ENCODE measurements around the gene RFFL.

Gene RFFL

DNA sequence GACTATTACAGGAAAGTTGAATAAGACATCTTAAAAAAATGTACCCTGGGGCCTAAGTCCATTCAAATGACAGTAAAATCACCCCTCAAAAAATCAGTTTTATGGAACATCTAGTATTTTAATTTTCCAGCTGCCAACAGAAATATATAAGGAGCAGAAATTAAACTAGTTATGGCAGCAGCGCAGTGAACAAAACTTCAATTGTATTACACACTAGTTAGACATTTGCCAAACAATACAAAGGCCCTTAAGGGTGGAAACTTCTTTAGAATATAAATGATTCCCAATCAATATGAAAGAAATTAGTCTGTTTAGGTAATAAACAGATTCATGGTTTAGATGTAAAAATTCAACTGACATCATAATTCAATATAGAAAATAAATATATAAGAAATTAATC lies 18.1 kb upstream of the RFFL start:
- no peak overlapping the region for H3K4me3 ChIP-seq (ENCODE audit: low read depth, low read length)
- TF ChIP-seq, protein P1, sequence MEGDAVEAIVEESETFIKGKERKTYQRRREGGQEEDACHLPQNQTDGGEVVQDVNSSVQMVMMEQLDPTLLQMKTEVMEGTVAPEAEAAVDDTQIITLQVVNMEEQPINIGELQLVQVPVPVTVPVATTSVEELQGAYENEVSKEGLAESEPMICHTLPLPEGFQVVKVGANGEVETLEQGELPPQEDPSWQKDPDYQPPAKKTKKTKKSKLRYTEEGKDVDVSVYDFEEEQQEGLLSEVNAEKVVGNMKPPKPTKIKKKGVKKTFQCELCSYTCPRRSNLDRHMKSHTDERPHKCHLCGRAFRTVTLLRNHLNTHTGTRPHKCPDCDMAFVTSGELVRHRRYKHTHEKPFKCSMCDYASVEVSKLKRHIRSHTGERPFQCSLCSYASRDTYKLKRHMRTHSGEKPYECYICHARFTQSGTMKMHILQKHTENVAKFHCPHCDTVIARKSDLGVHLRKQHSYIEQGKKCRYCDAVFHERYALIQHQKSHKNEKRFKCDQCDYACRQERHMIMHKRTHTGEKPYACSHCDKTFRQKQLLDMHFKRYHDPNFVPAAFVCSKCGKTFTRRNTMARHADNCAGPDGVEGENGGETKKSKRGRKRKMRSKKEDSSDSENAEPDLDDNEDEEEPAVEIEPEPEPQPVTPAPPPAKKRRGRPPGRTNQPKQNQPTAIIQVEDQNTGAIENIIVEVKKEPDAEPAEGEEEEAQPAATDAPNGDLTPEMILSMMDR (IDR thresholded peaks at IDR 0.05; ENCODE audit: low read depth, low read length): no peak
- no peak for DNase-seq (ENCODE audit: low read depth, low spot score)
- in situ Hi-C loops (cut with HindIII; ENCODE audit: low sequenced_read_pairs): no loop called here

DNA sequence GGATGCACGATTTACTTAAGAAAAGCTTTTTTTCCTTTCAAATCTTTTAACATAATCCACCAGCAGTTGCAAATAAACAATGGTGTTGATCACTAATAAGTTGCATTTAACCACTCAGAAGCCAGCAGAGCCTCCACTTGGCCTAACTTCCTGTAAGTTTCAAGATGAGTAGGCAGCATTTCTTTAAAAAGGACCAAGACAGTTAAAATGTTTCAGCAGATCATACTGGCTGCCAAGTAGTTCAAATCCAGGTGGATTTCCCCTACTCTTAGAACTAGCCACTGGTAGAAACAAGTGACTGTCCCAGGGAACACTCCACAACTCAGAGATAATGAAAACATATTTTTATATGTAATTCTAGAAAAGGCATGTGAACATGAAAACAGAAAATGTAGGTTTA lies 17.0 kb upstream of the RFFL start:
- H3K4me3 ChIP-seq (ENCODE audit: low read depth, low read length): no peak overlapping the region
- TF ChIP-seq, protein P1 (IDR thresholded peaks at IDR 0.05; ENCODE audit: low read depth, low read length): no peak
- in situ Hi-C loops (cut with HindIII; ENCODE audit: low sequenced_read_pairs): no loop called here
- DNase-seq (ENCODE audit: low read depth, low spot score): no peak

DNA sequence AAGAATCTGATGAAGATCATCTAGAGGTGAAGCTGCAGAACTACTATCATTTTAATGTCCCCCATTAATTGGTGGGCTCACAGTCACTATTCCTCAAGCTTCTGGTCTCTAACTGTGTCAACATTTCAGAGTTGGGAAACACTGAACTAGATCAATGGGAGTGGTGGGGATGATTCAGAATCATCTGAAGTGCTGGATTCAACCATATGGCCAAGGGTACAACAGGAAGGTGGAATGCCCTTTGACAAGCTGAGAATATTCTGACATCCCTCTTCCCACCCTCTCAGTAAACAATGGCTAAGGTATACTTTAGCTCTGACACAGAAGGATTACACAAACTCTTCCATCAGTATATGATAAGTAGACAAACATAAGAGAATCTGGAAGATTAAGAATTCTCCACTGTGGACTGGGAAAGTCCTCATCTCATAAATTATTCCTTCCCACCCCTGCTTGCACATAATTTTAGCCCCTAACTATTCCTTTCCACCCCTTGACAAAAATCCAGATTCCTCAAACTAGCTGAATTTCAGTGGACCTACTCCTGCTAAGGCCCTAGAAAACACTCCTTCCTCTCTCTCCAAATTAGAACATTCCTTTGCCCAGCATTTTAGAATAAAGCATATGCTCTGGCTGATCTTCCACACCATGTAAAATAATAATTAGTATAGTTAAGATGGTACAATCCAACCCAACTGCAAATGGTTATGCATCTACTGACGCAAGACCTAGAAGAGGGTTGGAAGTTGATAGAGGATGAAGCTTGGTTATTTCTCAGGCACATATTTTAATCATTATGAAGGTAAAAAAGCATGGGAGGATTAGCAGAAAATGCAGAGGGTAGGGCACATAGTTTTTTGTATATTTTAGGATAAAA lies 16.3 kb upstream of the RFFL start:
- in situ Hi-C loops (cut with HindIII; ENCODE audit: low sequenced_read_pairs): no loop called here
- no peak for DNase-seq (ENCODE audit: low read depth, low spot score)
- TF ChIP-seq, protein P1 (IDR thresholded peaks at IDR 0.05; ENCODE audit: low read depth, low read length): no peak
- no peak overlapping the region for H3K4me3 ChIP-seq (ENCODE audit: low read depth, low read length)

DNA sequence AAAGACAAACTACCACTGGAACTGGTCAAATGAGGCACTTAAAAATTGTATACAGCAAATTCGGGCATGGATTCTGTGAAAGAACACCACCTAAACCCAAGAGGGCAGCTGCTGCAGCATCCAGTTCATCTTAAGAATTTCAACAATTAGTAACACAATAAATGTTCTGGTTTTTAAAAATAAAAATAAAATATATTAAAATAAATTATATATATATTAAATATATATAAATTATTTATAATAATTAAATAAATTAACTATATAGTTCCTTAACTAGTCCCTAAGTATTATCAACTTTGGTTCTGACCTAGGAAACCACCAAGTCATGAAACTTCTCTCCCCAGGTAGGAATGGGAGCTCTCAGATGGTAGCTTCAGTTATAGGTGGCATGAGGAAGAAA lies 13.4 kb upstream of the RFFL start:
- DNase-seq (ENCODE audit: low read depth, low spot score): no peak
- in situ Hi-C loops (cut with HindIII; ENCODE audit: low sequenced_read_pairs): no loop called here
- H3K4me3 ChIP-seq (ENCODE audit: low read depth, low read length): no peak overlapping the region
- TF ChIP-seq, protein P1 (IDR thresholded peaks at IDR 0.05; ENCODE audit: low read depth, low read length): no peak

DNA sequence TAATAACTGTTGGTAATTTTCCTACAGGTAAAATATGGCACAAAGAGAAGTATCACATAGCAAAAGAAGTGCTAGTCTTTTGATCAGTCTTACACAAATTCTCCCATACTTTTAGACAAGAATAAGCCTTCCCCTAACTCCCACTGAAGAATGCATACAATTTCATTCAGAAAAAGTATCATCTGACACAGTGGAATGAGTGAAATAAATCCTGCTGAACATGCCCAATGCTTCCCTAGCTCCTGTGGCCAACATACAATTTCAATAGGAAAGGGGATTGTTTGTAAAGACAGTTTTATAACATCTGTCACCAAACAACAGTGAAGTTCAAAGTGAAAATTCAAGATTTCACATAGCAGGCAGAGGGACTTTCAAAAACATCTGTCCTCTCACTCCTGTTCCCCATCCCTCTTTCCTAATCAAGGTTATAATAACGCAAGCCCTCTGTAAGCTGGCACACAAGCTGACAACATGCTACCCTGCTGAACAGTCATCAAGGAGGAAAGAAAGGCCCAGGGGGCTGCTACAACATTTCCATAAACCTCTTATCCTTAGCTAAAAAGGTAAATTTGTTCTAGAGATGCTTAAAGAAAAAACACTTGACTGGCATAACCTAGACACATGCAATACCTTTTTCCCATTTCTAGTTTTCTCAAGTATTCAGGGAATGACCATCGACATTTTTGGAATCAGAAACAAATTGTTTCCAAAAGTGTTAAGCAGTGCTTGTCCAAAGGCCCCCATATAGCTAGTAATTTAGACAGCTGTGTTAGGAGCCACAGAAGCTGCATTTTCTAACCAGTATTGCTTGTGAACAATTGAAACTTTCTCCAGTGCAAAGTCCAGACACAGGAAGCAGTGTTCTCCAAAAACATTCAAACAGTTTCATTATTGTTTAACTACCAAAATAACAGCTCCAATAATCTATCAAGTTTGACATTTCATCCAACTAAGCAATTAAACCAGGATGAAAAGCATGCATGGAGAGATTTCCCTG lies 11.5 kb upstream of the RFFL start:
- no peak for DNase-seq (ENCODE audit: low read depth, low spot score)
- H3K4me3 ChIP-seq (ENCODE audit: low read depth, low read length): no peak overlapping the region
- in situ Hi-C loops (cut with HindIII; ENCODE audit: low sequenced_read_pairs): no loop called here
- TF ChIP-seq, protein P1 (IDR thresholded peaks at IDR 0.05; ENCODE audit: low read depth, low read length): no peak

DNA sequence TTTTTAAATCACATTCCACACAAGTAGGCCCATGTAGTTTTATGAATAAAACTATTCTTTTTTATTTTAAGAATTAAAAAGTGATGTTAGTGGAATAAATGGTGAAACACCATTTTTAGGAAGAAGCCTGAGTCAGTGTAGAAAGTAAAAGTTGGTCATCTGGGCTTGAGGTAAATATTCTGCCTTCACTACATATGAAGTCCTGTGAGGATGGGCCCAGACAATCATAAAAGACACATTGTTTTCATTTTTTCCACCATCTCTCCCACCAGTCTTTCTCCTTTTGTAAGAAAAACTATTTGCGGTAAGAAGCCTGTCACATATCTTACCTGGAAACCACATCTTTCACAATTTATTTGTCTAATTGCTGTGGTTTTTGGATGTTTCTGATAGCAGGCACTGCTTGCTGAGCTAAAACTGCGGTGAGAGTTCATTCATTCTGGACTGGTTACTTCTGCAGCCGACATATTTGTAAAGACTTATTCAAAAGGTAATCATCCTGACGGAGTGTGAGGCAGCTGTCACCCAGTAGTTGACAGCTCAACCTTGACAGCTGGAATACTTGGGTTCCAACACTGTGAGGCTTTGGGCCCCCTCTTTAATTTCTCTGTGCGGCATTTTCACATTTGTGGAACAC lies 10.6 kb upstream of the RFFL start:
- DNase-seq (ENCODE audit: low read depth, low spot score): no peak
- no peak overlapping the region for H3K4me3 ChIP-seq (ENCODE audit: low read depth, low read length)
- in situ Hi-C loops (cut with HindIII; ENCODE audit: low sequenced_read_pairs): no loop called here
- TF ChIP-seq, protein P1 (IDR thresholded peaks at IDR 0.05; ENCODE audit: low read depth, low read length): no peak

All from astrocyte of the spinal cord (primary cell).